ENCODE data around the gene INF2. TPM values are rescaled to one million over a fixed set of nuclear protein-coding genes. Genes with fewer than 3 reads are reported as not detected.
A peak's percentile ranks its signal among the peaks of the same experiment; 100 is the strongest.

The INF2 gene
- total and polyA plus RNA-seq, 2 experiments from 2014 or later: 36.7 to 75.5 TPM

DNA sequence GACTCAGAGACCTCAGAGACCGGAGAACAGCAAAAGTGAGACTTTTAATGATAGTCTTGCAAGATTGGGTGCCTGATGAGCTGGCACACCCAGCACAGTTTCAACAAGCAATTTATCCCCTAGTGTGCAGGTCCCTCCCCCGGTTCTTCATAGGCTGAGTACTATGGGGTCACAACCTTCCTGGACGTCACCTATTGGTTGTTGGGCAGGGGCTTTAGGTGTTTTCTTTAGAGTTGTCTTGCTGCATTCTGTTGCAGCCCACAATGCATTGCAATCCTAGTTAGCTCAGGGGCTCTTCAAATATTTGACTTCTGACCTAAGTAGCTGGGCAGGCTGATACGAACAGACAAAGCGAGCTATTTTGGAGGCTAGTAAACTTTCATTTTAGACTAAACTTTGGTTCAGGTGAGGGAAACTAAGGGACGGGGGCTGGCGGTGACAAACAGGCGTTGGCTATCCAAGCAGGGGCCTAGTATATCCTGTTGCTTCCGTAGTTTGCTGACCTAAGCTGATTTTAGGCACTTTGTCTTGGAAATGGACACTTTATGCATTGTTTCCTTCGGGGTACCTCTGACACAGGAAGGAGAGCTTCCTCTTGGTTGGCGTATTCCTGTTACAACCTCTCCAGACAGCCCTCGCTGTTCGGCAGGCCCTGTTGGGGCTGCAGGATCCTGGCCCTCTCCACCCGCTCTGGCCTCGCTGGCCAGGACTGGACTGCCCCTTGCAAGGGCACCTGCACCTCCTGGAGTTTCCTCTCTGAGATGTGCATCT is 77.6 kb downstream of the INF2 start:
- Mint-ChIP-seq H3K9me3 (peaks cover 12% of the 10 kb centered on the region), H3K36me3 (ENCODE audit: low read depth) (peaks cover 50% of the 10 kb centered on the region), H3K4me1 (peaks cover 17% of the 10 kb centered on the region), H3K27me3 (ENCODE audit: insufficient read depth, low read depth, poor library complexity) (peaks cover 3% of the 10 kb centered on the region), H3K4me3 (peak overlapping the region; percentile 59), H3K27ac (no peak overlapping the region)
- Histone ChIP-seq H4K20me1 (replicated peaks; ENCODE audit: insufficient read depth) (0 out of 2 replicates have a peak, but pooled peaks cover 6% of the 10 kb centered on the region), H3K27me3 (ENCODE audit: insufficient read depth) (no peaks in the 10 kb centered on the region), H3F3A (replicated peaks; ENCODE audit: low read depth) (peaks cover 9% of the 10 kb centered on the region; the same call in 1 of the 2 replicates), H3K9me2 (ENCODE audit: insufficient read depth) (no peaks in the 10 kb centered on the region; the same call in 1 of the 2 replicates), H3K79me2 (replicated peaks; ENCODE audit: insufficient read depth) (no peaks in the 10 kb centered on the region), H3K27ac (ENCODE audit: low read depth) (no peak overlapping the region), H3K4me3 (no peak overlapping the region), H3K4me1 (ENCODE audit: insufficient read depth) (peaks cover 11% of the 10 kb centered on the region), H3K4me2 (no peak overlapping the region), H3K36me3 (ENCODE audit: insufficient read depth) (0 out of 2 replicates have a peak, but pooled peaks cover 5% of the 10 kb centered on the region), H2AFZ (no peak overlapping the region)
- ATAC-seq (no peak), DNase-seq (ENCODE audit: low spot score) (no peak)
- TF ChIP-seq ZNF462 (CRISPR knock-in tag; IDR thresholded peaks at IDR 0.05): no peak
- TF ChIP-seq EZH2 (IDR thresholded peaks at IDR 0.05; ENCODE audit: low read depth, unreplicated experiment): no peak
- TF ChIP-seq ZNF114 (CRISPR knock-in tag; IDR thresholded peaks at IDR 0.05): no peak
- no peak for TF ChIP-seq STAT1 (IDR thresholded peaks at IDR 0.05; ENCODE audit: unreplicated experiment)
- no peak for TF ChIP-seq NANOG (IDR thresholded peaks at IDR 0.05; ENCODE audit: borderline replicate concordance)
- no peak for TF ChIP-seq REST (IDR thresholded peaks at IDR 0.05; ENCODE audit: unreplicated experiment)
- no peak for TF ChIP-seq JUNB (IDR thresholded peaks at IDR 0.05; ENCODE audit: unreplicated experiment)
- no peak for TF ChIP-seq POLR2AphosphoS5 (IDR thresholded peaks at IDR 0.05; ENCODE audit: low read depth)
- no peak for TF ChIP-seq EZH2phosphoT487 (IDR thresholded peaks at IDR 0.05; ENCODE audit: unreplicated experiment)
- no peak for TF ChIP-seq ETS1 (IDR thresholded peaks at IDR 0.05)
- TF ChIP-seq CTCF (conservative IDR thresholded peaks at IDR 0.05; ENCODE audit: low read depth in 2 of 2): no peak
- TF ChIP-seq CREB1 (CRISPR knock-in tag; IDR thresholded peaks at IDR 0.05; ENCODE audit: low read depth): no peak
- TF ChIP-seq ZNF331 (CRISPR knock-in tag; IDR thresholded peaks at IDR 0.05; ENCODE audit: low read depth): no peak
